ENCODE results near the gene UBE2I.
A peak's percentile ranks its signal among the peaks of the same experiment; 100 is the strongest.

The UBE2I gene

GRCh38 chr16:1344499-1344898, 35.1 kb downstream of the UBE2I start:
- no peak for DNase-seq

GRCh38 chr16:1345087-1345486, 35.7 kb downstream of the UBE2I start:
- no peak for DNase-seq

GRCh38 chr16:1345651-1346421, 36.4 kb downstream of the UBE2I start:
- DNase-seq: no peak

DNA sequence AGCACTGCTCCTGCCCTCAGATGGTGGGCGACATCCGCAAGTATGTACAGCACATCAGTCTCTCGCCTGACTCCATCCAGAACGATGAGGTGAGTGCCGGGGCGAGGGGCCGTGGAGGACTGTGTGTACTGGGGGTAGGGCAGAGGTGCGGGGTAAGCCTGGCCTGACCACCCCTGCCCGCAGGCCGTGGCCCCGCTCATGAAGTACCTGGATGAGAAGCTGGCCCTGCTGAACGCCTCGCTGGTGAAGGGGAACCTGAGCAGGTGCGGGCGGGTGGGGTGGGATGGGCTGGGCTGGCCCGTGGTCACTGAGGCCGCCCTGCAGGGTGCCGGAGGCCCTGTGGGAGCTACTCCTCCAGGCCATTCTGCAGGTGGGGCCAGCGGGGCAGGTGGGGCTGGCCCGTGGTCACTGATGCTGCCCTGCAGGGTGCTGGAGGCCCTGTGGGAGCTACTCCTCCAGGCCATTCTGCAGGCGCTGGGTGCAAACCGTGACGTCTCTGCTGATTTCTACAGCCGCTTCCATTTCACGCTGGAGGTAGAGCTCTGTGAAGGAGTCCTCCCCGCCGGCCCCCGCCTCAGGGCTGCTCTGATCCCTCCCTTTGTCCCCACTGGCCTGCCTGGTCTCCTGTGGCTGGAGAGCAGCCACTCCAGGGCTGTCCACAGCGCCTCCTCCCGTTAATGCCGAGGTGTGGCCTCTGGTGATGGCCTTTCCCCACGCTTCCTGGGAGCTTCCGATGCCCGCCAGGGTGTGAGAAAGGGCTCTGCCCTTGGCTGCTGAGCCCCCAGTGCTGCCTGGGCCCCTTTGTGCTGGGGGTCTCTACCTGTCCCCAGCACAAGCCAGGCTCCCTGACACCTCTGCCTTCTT, 37.2 kb downstream of the UBE2I start:
- no peak for DNase-seq

- DNase-seq: no peak
Measured at GRCh38 chr16:1347286-1347855, 37.9 kb downstream of the UBE2I start.

DNA sequence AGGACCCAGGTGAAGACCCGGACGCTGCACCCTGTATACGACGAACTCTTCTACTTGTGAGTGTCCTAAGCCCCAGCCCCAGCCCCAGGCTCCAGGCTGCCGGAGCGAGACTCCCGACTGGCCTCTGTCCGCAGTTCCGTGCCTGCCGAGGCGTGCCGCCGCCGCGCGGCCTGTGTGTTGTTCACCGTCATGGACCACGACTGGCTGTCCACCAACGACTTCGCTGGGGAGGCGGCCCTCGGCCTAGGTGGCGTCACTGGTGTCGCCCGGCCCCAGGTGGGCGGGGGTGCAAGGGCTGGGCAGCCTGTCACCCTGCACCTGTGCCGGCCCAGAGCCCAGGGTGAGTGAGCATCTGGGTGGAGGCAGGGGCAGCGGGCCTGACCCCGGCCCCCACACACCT, 38.5 kb downstream of the UBE2I start:
- DNase-seq: no peak

- no peak for DNase-seq
Measured at GRCh38 chr16:1348441-1348840, 39.0 kb downstream of the UBE2I start.

GRCh38 chr16:1348926-1349325, 39.5 kb downstream of the UBE2I start:
- no peak for DNase-seq

DNA sequence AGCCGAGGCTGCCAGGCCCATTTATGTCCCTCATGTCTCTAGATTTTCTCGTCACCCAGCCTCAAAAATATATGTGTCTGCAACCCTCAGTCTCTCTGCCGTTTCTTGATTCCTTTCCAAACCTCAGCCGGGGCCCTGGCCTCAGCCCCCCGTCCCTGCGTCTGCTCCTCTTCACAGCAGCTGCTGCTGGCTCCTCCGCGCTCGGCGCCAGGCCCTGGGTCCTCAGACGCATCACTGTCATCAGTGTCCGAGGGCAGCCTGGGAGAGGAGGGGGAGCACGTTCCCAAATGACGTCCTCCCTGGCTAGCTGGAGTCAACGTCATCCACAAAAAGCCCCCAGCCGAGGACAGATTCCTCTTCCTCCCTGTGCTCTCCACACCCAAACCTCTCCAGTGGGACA, 39.9 kb downstream of the UBE2I start:
- DNase-seq: no peak

GRCh38 chr16:1349951-1350350, 40.5 kb downstream of the UBE2I start:
- DNase-seq: no peak

- DNase-seq: no peak
Measured at GRCh38 chr16:1350691-1351090, 41.3 kb downstream of the UBE2I start.

DNA sequence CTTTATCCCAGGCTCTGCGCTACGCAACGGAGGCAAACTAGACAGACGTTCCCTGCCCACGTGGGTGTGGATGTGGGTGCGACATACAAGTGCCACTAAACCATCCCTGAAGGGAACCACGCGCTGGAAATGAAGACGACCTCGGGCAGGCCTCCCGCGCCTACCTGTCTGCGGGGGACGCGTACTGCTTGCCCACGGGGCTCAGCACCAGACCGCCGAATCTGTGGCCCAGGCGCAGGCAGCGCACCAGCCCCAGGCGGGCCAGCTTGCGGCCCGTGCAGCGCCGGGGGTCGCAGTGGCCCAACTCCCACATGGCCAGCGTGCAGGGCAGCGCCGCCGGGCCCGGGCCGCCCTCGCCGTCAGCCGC, 41.8 kb downstream of the UBE2I start:
- no peak for DNase-seq

GRCh38 chr16:1351582-1352362, 42.3 kb downstream of the UBE2I start, which contains the start of the genes GNPTG and TSR3:
TSS of gene GNPTG (plus strand) at chr16:1351931. CDS start at chr16:1351966, 35 bp downstream.
TSS of gene TSR3 (minus strand) at chr16:1351878. CDS start at chr16:1351804, 74 bp downstream.
- DNase-seq: peak; percentile 89

DNA sequence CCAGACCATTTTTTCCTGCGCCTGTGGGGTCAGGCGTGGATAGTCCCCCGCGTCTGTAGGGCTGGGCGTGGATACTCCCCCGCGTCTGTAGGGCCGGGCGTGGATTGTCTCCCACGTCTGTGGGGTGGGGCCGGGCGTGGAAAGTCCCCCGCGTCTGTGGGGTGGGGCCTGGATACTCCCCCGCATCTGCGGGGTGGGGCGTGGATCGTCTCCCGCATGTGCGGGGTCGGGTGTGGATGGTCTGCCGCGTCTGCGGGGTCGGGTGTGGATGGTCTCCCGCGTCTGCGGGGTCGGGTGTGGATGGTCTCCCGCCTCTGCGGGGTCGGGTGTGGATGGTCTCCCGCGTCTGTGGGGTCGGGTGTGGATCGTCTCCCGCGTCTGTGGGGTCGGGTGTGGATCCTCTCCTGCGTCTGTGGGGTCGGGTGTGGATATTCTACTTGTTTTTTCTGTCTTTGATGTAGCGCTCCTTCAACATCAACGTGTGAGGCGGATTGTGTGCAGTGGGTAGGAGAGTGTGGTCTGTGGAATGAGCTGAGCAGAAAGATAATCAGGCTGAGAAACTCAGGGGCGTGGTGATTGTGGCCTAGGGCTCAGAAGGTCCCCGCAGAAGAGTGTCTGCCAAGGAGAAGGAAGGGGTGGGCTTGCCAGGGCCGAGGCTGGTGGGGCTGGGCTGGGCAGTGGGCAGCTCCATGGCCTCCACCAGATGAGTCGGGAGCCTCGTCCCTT, 45.5 kb downstream of the UBE2I start:
- DNase-seq: no peak

GRCh38 chr16:1355591-1355990, 46.2 kb downstream of the UBE2I start:
- no peak for DNase-seq

DNA sequence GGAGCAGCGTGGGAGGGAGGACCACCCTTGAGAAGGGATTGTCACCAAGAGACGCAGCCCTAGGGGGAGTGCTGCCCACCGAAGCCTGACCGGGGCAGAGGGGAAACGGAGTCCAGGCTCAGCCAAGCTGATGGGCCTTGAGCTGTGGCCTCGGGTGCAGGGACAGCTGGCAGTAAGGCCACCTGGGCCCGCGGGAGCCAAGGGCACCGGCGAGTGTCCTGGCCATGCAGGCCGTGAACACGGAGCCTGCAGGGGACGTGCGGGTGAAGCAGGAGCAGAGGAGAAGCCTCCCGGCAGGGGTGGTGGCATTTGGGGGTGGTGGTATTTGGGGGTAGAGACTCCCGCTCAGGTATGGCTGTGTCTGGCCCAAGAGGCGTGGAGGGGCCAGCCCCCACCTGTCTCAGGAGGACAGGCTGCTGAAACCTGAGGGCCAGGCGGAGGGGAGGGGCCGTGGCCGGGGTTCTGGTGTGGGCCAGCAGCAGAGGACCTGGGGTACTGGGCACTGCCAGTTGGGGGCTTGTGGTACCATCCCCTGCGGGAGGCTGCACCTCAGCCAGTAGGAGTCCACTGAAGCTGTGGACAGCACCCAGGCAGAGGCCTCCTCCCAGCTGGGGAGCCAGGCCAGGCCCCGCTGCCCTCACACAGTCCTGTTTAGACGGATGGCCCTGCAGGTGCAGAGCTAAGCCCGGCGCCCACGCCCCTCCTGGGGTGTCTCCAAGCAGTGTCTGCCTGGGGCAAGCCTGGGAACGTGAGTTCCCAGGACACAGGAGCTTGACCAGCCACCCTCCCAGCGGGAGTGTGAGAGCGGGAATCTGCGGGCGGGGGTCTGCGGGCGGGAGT, 46.8 kb downstream of the UBE2I start:
- DNase-seq: no peak

DNA sequence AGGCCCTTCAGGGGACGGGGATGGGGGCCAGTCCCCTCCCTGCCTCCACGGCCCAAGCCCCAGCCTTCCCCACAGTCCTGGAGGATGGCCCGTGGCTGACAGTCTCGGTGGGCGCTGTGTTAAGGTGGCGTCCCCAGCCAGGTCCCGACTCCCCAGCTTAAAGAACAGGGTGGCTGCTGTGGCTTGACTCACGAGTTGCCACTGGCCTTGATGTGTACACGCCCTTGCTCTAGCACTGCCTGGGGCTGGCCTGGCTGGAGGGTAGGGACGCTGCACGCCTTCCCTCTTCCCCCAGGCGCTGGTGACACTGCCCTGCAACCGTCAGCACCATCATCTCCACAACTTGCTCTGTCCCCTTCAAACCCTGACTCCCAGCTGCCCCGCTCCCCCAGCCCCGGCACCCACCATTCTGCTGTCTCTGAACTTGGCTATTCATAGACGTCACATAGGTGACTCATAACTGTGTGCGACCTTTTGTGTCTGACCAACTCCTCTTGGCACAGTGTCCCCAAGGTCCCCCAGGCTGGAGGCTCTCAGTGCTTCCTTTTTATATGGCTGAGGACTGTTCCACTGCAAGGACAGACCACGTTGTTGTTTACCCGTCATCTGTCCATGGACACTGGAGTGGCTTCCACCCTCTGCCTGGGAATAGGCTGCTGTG, 48.6 kb downstream of the UBE2I start:
- no peak for DNase-seq

- DNase-seq: no peak
Measured at GRCh38 chr16:1361685-1362360, 52.4 kb downstream of the UBE2I start.

DNA sequence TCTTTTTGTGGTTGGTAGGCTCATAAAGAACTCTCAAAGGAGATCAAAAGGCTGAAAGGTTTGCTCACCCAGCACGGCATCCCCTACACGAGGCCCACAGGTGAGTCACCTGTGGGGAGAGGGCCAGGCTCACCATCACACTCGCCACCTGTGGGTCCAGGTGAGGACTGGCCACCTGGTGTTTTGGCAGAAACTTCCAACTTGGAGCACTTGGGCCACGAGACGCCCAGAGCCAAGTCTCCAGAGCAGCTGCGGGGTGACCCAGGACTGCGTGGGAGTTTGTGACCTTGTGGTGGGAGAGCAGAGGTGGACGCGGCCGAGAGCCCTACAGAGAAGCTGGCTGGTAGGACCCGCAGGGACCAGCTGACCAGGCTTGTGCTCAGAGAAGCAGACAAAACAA, 53.4 kb downstream of the UBE2I start:
- no peak for DNase-seq

DNA sequence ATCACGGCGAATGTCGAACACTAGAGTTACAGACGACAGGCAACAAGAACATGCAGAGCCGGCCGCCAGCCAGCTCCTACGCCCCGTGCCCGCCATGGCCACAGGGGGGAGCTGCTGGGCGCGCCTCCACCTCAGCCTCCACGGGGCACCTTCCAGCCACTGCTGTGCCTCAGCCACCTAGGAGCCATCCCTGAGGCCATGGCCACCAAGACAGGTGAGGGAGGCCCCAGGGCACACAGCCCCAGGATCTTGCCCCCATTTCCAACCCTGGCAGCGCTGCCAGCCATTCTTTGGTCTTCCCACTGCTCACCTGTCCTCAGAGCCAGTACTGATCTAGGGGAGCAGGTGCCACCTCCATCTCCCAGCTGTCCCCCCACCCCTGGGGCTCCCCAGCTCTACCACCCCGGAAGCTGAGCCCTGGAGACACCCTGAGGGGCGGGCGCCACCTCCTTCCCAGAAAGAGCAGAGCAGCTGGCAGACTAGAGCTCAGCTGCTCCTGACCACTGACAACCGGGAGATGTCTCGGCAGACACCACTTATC, 54.1 kb downstream of the UBE2I start:
- DNase-seq: peak; percentile 68

All from CD4-positive, alpha-beta T cell treated with Interleukin-21 for 1 hour (primary cell).